Right lobe of liver (tissue), 6 donors: ENCODE data around the gene SOHLH2. TPM values are rescaled to one million over a fixed set of nuclear protein-coding genes. Genes with fewer than 3 reads are reported as not detected.

Experiments
- ATAC-seq, 4 donors: fragments of 200-7000 bp; cut with Tn5 transposase; one replicate each; pipeline ENCODE4 v1.9.1; 2020; ENCODE audit warnings: mild to moderate bottlenecking in 4 of 4, moderate library complexity in 4 of 4
- DNase-seq, 3 donors: peaks; one replicate each; pipeline ENCODE4 v3.0.0-alpha.2; 2020
- H3K27ac ChIP-seq, 3 donors: fragments of 200-600 bp; one replicate each; pipeline ENCODE4 v1.8.0; 2022
- H3K27me3 ChIP-seq, 2 donors: fragments of 200-600 bp; one replicate each; pipeline ENCODE4 v1.8.0; 2022
- H3K36me3 ChIP-seq, 4 donors: fragments of 200-600 bp; sonication (generic) in 1 of 4; one replicate each; pipeline versions ENCODE4 v1.5.1 to v1.8.0; 2017 to 2022; ENCODE audit warnings: control low read depth in 1 of 4
- H3K4me1 ChIP-seq, 4 donors: fragments of 200-600 bp; sonication (generic) in 1 of 4; one replicate each; pipeline versions ENCODE4 v1.5.1 to v1.8.0; 2017 to 2022; ENCODE audit warnings: control low read depth in 1 of 4
- H3K4me3 ChIP-seq, 3 donors: fragments of 200-600 bp; one replicate each; pipeline ENCODE4 v1.8.0; 2022
- H3K9me3 ChIP-seq, 4 donors: fragments of 200-600 bp; sonication (generic) in 1 of 4; one replicate each; pipeline versions ENCODE4 v1.5.1 to v1.8.0; 2017 to 2022; ENCODE audit warnings: control low read depth in 1 of 4
- POLR2A ChIP-seq: fragments of 450-650 bp; IDR thresholded peaks from one replicate; pipeline ENCODE4 v1.6.1; 2017; ENCODE audit warnings: antibody characterized with exemption, mild to moderate bottlenecking
- WGBS: methylation state at CpG from one replicate; pipeline ENCODE4 v1.1.6; 2018; ENCODE audit warnings: low coverage, low lambda C conversion rate; ENCODE audit not compliant: insufficient coverage; ENCODE audit errors: missing lambda C conversion rate; 5-methylcytosine and 5-hydroxymethylcytosine counted together
- intact Hi-C, 2 donors: fragments of 100-400 bp; cut with DNase I; formaldehyde crosslinking; loops; one replicate each; pipeline versions ENCODE4 v1.11.2 to v1.14.1; 2022
- total RNA-seq, 6 experiments: library from RNA; depleted of rRNA in 2 of 6; stranded (reverse); fragments of >200 nt in 2 of 6; fragmentation: NEBNext Ultra II Directional in 3 of 6; extraction: Animal tissue kit (Norgen Biotek cat#: 25700) in 3 of 6; gene quantifications; one replicate each; pipeline versions ENCODE4 v1.1.0 to v1.2.4, GENCODE V29; 2016 to 2023
- TF ChIP-seq, protein P1 (sequence below), 4 donors: fragments of 200-600 bp in 3 of 4; fragments of 450-650 bp in 1 of 4; IDR thresholded peaks; one replicate each; pipeline versions ENCODE4 v1.5.1 to v1.8.0; 2016 to 2022; ENCODE audit warnings: antibody characterized with exemption in 4 of 4, mild to moderate bottlenecking in 2 of 4
- donor health status: DM: no; HTN: yes; CAD: no.
- donor health status: DM: no; HTN: no; CAD: no.
- donor health status: DM: no; HTN: no; CAD: no.
- donor health status: DM: no; HTN: yes; CAD: no.
- donor health status: DM: no; HTN: yes; CAD: no.

The SOHLH2 gene
- total RNA-seq, 6 experiments from 2014 or later: not detected

GRCh38 chr13:36134632-36135031 is 79.7 kb downstream of the SOHLH2 start:
- no peak for ATAC-seq

GRCh38 chr13:36133950-36134626 is 80.3 kb downstream of the SOHLH2 start:
- 43% methylated on average over 5 of the region's 5 CpGs for WGBS
- no peak for DNase-seq
- H3K27me3 ChIP-seq: no peaks in the 10 kb centered on the region
- intact Hi-C loops: no loop called here
- no peak overlapping the region for H3K27ac ChIP-seq
- H3K4me1 ChIP-seq: no peaks in the 10 kb centered on the region
- no peaks in the 10 kb centered on the region for H3K36me3 ChIP-seq
- ATAC-seq: no peak
- no peak overlapping the region for H3K4me3 ChIP-seq
- TF ChIP-seq, protein P1, sequence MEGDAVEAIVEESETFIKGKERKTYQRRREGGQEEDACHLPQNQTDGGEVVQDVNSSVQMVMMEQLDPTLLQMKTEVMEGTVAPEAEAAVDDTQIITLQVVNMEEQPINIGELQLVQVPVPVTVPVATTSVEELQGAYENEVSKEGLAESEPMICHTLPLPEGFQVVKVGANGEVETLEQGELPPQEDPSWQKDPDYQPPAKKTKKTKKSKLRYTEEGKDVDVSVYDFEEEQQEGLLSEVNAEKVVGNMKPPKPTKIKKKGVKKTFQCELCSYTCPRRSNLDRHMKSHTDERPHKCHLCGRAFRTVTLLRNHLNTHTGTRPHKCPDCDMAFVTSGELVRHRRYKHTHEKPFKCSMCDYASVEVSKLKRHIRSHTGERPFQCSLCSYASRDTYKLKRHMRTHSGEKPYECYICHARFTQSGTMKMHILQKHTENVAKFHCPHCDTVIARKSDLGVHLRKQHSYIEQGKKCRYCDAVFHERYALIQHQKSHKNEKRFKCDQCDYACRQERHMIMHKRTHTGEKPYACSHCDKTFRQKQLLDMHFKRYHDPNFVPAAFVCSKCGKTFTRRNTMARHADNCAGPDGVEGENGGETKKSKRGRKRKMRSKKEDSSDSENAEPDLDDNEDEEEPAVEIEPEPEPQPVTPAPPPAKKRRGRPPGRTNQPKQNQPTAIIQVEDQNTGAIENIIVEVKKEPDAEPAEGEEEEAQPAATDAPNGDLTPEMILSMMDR (IDR thresholded peaks at IDR 0.05): no peak
- TF ChIP-seq POLR2A: no peak
- H3K9me3 ChIP-seq: no peaks in the 10 kb centered on the region

More at GRCh38 chr13:36134632-36135031, 79.7 kb downstream of the SOHLH2 start:
- TF ChIP-seq, protein P1 (IDR thresholded peaks at IDR 0.05): no peak
- TF ChIP-seq POLR2A: no peak
- intact Hi-C loops: no loop called here
- H3K36me3 ChIP-seq: no peaks in the 10 kb centered on the region
- WGBS: 22% methylated on average over 1 of the region's 1 CpG
- H3K27ac ChIP-seq: no peak overlapping the region
- H3K4me1 ChIP-seq: no peaks in the 10 kb centered on the region
- no peaks in the 10 kb centered on the region for H3K9me3 ChIP-seq
- H3K27me3 ChIP-seq: no peaks in the 10 kb centered on the region
- DNase-seq: no peak
- no peak overlapping the region for H3K4me3 ChIP-seq

GRCh38 chr13:36132376-36132775 is 82.0 kb downstream of the SOHLH2 start:
- WGBS: 75% methylated on average over 1 of the region's 1 CpG
- H3K27ac ChIP-seq: no peak overlapping the region

GRCh38 chr13:36131931-36132297 is 82.4 kb downstream of the SOHLH2 start:
- Histone ChIP-seq H3K27ac (no peak overlapping the region), H3K4me1 (no peaks in the 10 kb centered on the region), H3K9me3 (no peaks in the 10 kb centered on the region), H3K4me3 (no peak overlapping the region), H3K27me3 (no peaks in the 10 kb centered on the region), H3K36me3 (no peaks in the 10 kb centered on the region)
- WGBS: 64% methylated on average over 5 of the region's 5 CpGs
- no peak for ATAC-seq
- TF ChIP-seq, protein P1 (IDR thresholded peaks at IDR 0.05): no peak
- TF ChIP-seq POLR2A: no peak
- no peak for DNase-seq
- intact Hi-C loops: no loop called here

More at GRCh38 chr13:36132376-36132775, 82.0 kb downstream of the SOHLH2 start:
- Histone ChIP-seq H3K9me3 (no peaks in the 10 kb centered on the region), H3K4me3 (no peak overlapping the region), H3K27me3 (no peaks in the 10 kb centered on the region), H3K36me3 (no peaks in the 10 kb centered on the region), H3K4me1 (no peaks in the 10 kb centered on the region)
- no peak for DNase-seq
- intact Hi-C loops: no loop called here
- ATAC-seq: no peak
- no peak for TF ChIP-seq POLR2A
- TF ChIP-seq, protein P1 (IDR thresholded peaks at IDR 0.05): no peak
